GM12864 (cell line): ENCODE data around the gene RPRML.

Experiments
- DNase-seq: peaks from one replicate; pipeline ENCODE4 v3.0.0-alpha.2; 2011; ENCODE audit warnings: low read depth
- H3K4me3 ChIP-seq: 2 replicates; pipeline ENCODE4 v1.5.1; 2011; ENCODE audit warnings: mild to moderate bottlenecking, low read depth, low read length, control low read depth
- CTCF ChIP-seq: IDR thresholded peaks from 2 replicates; pipeline ENCODE4 v1.5.1; 2011; ENCODE audit warnings: low read depth, mild to moderate bottlenecking, moderate library complexity, low read length, control low read depth, inconsistent platforms; ENCODE audit errors: missing control alignments

The RPRML gene

GRCh38 chr17:46951706-46952105, 27.3 kb downstream of the RPRML start:
- TF ChIP-seq CTCF, result no peak
- no peak overlapping the region for H3K4me3 ChIP-seq
- no peak for DNase-seq

- TF ChIP-seq CTCF, result no peak
- no peak overlapping the region for H3K4me3 ChIP-seq
- DNase-seq, result no peak
Measured at GRCh38 chr17:46950997-46951621, 27.9 kb downstream of the RPRML start.

- no peak for DNase-seq
- H3K4me3 ChIP-seq, result no peak overlapping the region
- no peak for TF ChIP-seq CTCF
Measured at GRCh38 chr17:46950342-46950996, 28.6 kb downstream of the RPRML start.

DNA sequence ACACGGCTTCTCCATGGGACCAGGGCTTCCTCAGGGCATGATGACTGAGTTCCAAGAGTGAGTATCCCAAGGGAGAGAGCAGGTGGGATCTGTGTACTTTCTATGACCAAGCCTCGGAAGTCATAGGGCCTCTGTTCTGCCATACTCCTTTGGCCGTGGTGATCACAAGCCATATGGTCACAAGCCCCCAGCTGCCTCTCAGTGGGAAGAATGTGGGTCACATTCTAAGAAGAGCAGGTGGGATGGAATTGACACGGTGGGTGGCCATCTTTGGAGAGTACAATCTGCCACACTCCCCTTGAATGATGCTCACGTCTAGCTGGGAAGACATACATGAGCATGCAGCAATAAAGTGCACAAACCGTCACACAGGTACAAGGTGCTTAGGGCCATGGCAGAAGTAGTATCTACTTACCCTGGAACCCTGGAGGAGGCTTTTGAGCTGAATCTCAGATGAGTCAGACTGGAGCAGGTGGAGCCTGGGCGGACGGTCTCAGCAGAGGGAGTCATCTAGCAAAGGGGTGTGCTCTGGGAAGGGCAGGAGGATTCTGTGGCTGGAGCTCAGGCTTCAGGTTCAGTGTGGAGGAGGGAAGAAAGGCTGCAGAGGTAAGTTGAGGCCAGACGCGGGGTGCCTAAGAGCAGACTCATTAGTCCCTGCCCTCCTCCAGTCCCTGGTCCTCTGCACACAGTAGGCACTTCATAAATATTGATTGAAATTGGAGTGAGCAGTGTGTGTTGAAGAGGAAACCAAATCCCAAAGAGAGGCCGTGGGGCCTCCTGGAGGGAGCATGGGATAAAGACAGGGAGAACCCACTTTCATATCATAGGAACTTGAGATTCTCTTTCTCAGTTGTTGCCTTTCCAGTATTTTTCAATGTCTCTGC, 29.5 kb downstream of the RPRML start:
- no peak overlapping the region for H3K4me3 ChIP-seq
- DNase-seq, result no peak
- TF ChIP-seq CTCF, result no peak

DNA sequence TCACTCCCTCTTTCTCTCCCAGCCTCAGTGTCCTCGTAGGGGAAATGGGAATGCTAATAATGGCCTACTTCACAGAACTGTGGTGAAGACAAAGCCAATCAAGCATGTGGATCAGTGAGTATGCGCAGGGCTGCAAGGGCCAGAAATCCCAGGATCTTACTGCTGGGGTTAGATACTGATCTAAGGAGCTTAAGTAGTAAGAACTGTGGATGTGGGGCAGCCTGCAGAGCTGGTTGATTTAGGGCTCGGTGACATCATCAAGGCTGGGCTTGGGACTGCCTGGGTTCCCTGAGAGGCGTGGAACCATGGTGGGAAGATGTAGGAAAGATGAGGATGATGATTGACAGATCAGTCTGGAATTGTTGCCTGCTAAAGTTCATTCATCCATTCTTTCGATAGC, 30.5 kb downstream of the RPRML start:
- no peak for DNase-seq
- no peak overlapping the region for H3K4me3 ChIP-seq
- no peak for TF ChIP-seq CTCF

- TF ChIP-seq CTCF, result no peak
- no peak for DNase-seq
- H3K4me3 ChIP-seq, result no peak overlapping the region
Measured at GRCh38 chr17:46947216-46947615, 31.8 kb downstream of the RPRML start.
